Kidney epithelial cell (primary cell): ENCODE data around the gene NOMO2. TPM values are rescaled to one million over a fixed set of nuclear protein-coding genes. Genes with fewer than 3 reads are reported as not detected.
"Not testable (repeated sequence)": the region's sequence is repeated elsewhere in the genome, so short reads cannot be mapped to it uniquely, and the experiment has no call there.

ENCODE experiments used
- DNase-seq: peaks from one replicate; pipeline ENCODE4 v3.0.0-alpha.2; 2010; ENCODE audit warnings: low read depth
- H3K27me3 ChIP-seq: 2 replicates; pipeline ENCODE4 v1.6.0; 2011; ENCODE audit warnings: low read length; ENCODE audit not compliant: control insufficient read depth, insufficient read depth
- H3K36me3 ChIP-seq: 2 replicates; pipeline ENCODE4 v1.5.1; 2011; ENCODE audit warnings: low read length; ENCODE audit not compliant: control insufficient read depth, insufficient read depth
- H3K4me3 ChIP-seq: 2 replicates; pipeline ENCODE4 v1.5.1; 2011; ENCODE audit warnings: low read depth, mild to moderate bottlenecking, control low read depth, low read length
- total RNA-seq: library from RNA; depleted of rRNA; stranded (reverse); fragments of >200 nt; gene quantifications from 2 replicates; pipeline ENCODE4 v1.2.3, GENCODE V29; 2015

Gene NOMO2
- total RNA-seq, 1 donor from 2014 or later: 137 TPM

DNA sequence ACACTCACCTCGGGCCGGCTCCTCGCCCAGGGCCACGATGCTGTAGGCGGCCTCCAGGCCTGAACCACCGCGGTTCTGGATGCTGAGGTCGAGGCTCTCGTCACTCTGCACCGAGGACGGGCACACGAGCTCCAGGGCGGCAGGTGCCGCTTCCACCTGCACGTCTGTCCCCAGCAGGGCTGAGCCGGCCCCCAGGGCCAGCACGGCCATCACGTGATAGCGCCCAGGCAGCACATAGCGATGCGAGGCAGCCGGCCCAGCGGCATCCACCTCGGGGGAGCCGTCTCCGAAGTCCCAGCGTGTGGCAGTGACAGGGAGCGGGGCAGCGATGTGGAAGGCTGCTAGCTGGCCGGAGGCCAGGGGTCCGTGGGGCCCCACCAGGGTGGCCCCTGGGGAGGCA, 167.5 kb downstream of the NOMO2 start:
- H3K27me3 ChIP-seq, DNase-seq, H3K4me3 ChIP-seq, H3K36me3 ChIP-seq: not testable (repeated sequence)

DNA sequence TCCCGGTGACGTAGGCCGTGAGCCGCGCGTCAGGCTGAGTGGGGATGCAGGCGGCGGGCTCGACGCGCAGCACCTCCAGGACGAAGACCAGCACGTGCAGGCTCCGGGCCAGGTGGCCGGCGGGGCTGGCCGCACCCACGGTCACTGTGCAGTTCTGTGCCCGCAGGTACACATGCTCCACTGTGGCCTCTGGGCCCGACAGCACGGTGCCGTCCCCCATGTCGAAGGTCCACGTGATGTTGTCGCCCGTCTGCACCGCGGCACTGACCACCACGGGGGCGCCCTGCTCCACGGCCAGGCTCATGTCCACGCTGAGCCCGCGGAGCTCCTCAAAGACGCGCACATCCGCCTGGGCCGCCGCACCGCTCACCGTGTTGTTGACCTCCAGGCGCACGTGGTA, 174.1 kb downstream of the NOMO2 start:
- H3K36me3 ChIP-seq, H3K27me3 ChIP-seq, DNase-seq, H3K4me3 ChIP-seq: not testable (repeated sequence)

- H3K27me3 ChIP-seq, H3K36me3 ChIP-seq, DNase-seq, H3K4me3 ChIP-seq: not testable (repeated sequence)
Measured at GRCh38 chr16:18386517-18386916, 175.4 kb downstream of the NOMO2 start.

GRCh38 chr16:18385285-18385684, 176.6 kb downstream of the NOMO2 start:
- not testable (repeated sequence) for DNase-seq, H3K27me3 ChIP-seq, H3K36me3 ChIP-seq, H3K4me3 ChIP-seq

GRCh38 chr16:18384869-18385268, 177.0 kb downstream of the NOMO2 start:
- not testable (repeated sequence) for H3K4me3 ChIP-seq, DNase-seq, H3K27me3 ChIP-seq, H3K36me3 ChIP-seq

DNA sequence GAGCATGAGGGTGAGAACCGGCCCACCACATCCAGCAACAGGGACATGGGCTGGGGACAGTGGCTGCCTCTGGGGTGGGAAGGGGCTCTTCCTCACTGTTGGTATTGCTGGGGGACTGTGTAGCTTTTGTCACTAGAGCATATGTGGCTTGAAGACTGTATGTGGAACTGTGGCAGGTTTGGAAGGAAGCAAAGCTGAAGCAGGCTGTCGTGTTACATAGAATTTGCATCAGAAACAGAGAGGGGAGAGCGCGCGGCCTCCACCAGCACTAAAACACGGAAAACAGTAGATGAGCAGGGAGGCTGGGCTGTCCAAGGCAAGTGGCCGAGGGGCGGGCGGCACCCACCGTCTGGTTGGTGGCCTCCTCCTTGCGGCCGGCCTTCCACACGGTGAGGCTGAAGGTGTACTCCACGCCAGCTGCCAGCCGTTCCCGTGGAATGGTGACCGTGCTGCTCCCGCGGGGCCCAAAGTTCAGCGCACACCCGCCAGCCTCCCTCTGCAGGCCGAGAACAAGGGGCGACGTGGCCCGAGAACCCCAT, 177.7 kb downstream of the NOMO2 start:
- H3K27me3 ChIP-seq, H3K4me3 ChIP-seq, DNase-seq, H3K36me3 ChIP-seq: not testable (repeated sequence)

GRCh38 chr16:18382696-18383095, 179.2 kb downstream of the NOMO2 start:
- H3K36me3 ChIP-seq, DNase-seq, H3K4me3 ChIP-seq, H3K27me3 ChIP-seq: not testable (repeated sequence)

Other genes starting within 250 kb of the NOMO2 start
- gene NPIPA8, start 225.4 kb downstream of the NOMO2 start, total RNA-seq: 6.2 TPM in 1 of 2 replicates, not detected in the other
- 3,107 and 3,956 TPM in 2 replicates for gene RPS15A, start 228.2 kb upstream of the NOMO2 start, total RNA-seq
- 267 and 290 TPM in 2 replicates for gene ARL6IP1, start 239.5 kb upstream of the NOMO2 start, total RNA-seq